GM04504 (cell line): ENCODE measurements around the gene MNX1.

Experiments
- DNase-seq: peaks from one replicate; pipeline ENCODE4 v3.0.0-alpha.2; 2012; ENCODE audit warnings: low read depth

Gene MNX1

DNA sequence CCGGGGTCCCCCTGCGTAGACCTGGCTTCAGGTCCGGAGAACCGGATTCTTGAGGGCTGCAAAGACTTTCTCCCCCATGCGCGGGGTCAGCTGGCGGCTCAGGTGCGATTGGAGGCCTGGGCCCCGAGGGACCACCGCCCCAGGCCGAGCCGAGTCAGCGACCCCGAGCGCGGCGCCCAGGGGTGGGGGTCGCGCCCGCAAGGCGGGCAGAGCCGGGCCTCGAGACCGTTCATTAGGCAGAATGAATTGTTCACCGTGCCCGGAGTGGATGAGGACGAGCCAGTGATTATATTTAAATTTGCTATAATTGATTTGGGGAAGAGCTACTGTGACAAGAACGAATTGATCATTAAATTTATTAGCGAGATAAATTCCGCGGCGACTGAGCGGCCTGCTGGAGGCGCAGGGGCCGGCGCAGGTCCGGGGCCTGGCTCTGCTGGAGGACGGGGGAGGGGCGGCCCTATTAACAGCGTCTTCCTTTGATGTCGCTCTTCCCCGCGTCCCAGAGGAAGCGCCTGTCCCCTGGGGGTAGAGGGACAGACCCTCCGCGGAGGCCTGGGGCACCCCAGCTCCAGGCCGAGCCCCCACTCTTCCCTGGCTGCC is 7.5 kb downstream of the MNX1 start:
- no peak for DNase-seq

DNA sequence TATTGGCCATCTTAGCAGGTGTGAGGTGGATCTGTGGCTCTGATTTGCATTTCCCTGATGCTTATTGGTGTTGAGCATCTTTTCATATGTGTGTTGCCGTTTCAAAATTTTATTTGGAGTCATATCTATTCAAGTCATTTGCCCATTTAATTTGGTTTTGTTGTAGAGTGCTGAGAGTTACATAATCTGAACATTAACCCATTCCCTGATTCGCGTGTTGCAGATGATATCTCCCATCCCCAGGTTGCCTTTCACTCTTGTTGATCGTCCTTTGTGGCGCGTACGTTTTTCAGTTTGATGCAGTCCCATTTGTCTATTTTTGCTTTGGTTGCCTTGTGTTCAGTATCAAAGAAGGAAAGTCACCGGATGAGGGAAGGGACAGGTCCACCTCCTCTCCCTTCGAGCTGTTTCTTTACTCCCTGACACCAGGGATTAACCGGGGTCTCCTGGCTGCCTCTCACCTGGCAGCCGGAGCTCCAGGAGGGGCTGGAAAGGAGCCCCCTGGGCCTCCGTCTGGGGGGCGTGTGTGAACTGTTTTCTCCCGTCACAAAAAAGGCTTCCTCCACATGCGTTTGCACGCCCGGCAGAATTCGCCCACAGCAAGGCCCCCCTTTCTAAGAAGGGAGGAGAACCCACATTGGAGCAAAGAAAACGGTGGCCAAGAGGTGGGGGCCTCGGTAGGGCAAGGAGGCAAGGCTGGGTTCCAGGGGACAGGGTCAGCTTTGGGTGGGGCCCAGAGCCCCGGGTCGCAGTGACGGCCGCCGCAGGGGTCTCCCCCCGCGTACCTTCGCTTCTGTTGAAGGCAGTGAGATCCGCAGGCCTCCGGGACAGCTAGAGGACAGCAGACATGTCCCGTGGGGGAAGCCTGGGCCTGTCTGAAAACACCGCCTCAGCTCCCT is 8.3 kb downstream of the MNX1 start:
- no peak for DNase-seq

GRCh38 chr7:157000741-157001653 is 9.5 kb downstream of the MNX1 start:
- DNase-seq = no peak

DNA sequence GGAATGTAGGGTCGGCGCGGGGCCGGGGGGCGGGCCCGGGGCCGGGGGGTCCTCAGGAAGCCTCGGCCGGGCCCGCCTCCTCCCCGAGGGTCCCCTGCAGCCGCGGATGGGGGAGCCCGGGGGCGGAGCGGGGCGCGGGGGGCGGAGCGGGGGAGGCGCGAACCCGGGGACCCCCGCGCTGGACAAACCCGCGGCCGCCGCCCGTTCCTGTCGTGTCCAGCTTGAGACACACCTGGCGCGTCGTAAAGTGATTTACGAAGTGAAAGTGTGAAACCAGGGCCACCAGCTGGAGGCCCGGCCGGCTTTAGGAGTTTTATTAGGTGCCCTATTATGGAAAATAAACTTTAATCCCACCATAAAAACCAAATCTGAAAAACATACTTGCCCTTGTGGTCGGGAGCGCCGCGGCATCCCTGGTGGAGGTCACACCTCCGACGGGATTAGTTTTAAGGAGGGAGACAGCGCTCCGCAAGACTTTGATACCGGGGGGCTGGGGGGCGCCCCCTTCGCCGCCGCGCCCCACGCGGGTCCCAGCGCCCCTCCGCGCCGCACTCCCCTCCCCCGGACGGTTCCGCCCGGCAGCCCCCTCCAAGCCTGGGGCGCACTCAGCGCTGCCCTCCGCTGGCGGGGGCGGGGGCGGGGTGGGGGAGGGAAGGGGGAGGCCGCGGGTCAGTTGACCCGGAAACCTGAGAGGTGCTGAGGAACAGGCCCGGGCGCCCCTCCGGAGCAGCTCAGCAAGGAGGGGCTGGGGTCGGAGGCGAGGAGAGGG is 10.3 kb downstream of the MNX1 start:
- DNase-seq = no peak

GRCh38 chr7:156998988-156999957 is 11.2 kb downstream of the MNX1 start:
- no peak for DNase-seq

DNA sequence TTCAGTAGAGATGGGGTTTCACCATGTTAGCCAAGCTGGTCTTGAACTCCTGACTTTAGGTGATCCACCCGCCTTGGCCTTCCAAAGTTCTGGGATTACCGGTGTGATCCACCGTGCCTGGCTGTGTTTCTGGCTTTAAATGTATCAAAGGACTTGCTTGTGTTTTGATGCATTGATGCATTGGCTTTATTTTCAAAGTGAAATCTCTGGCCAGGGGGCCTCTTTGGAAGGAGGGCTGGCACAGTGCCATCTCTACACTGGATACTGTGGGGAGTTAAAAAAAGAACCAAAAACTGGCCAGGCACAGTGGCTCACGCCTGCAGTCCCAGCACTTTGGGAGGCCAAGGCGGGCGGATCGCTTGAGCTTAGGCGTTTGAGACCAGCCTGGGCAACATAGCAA is 16.0 kb downstream of the MNX1 start:
- no peak for DNase-seq

- no peak for DNase-seq
Measured at GRCh38 chr7:156993925-156994235, 16.6 kb downstream of the MNX1 start.

DNA sequence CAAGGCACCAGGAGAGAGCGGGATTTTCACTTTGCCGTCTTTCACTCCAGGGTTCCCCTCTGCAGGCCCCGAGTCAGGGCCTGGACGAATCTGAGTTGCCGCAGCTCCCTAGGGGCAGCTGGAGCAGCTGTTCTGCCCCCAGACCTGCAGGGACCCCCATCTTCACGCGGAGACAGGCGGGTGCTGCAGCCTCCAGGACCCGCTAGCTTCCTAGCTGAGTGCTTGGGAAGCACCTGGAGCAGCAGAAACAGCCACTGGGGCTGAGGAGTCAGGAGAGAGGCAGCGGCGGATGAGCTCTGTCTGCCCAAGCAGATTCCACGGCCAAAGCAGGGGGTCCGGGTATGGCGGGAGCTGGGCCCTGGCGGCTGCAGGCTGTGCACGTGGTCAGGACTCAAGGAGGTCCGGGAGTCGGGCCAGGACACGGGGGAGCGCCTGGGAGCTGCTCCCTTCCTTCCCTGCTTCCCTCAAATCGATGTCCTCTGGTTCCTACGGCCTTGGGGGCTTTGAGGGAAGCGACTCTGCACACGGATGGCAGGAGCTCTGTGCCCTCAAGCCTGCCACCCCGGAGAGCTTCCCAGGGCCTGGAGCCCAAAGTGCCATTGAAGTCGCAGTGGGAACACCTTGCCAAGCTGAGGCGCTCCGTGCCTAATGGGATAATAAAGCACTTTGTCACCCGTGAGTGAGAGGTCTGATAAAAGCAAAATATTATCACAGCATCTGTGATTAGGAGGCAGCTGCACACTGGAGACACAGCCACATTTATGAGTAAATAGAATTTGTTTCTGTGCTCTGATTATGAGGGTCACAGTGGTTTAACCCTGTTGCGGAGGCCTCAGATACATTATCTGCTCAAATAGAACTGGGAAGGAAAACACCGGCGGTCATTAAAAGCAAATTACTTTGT is 17.2 kb downstream of the MNX1 start:
- DNase-seq = no peak

GRCh38 chr7:156989766-156990535 is 20.5 kb downstream of the MNX1 start:
- no peak for DNase-seq

- no peak for DNase-seq
Measured at GRCh38 chr7:156988343-156989185, 21.9 kb downstream of the MNX1 start.

- no peak for DNase-seq
Measured at GRCh38 chr7:156986378-156986777, 24.1 kb downstream of the MNX1 start.

- DNase-seq = no peak
Measured at GRCh38 chr7:156985101-156985992, 25.1 kb downstream of the MNX1 start.

- DNase-seq = peak; percentile 89
Measured at GRCh38 chr7:156984174-156984891, 26.1 kb downstream of the MNX1 start.

DNA sequence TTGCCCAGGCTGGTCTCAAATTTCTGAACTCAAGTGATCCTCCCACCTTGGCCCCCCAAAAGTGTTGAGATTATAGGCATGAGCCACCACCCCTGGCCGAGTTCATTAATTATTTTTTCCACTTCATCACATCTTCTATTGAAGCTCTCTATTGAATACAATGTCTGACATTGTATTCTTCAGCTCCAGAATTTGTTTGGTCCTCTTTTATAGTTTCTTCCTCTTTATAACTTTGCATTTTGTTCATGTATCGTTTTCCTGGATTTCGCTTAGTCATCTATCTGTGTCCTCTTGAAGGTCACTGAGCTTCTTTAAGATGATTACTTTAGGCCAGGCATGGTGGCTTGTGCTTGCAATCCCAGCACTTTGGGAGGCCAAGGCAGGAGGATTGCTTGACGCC is 30.8 kb downstream of the MNX1 start:
- no peak for DNase-seq

- DNase-seq = no peak
Measured at GRCh38 chr7:156979007-156979606, 31.4 kb downstream of the MNX1 start.

DNA sequence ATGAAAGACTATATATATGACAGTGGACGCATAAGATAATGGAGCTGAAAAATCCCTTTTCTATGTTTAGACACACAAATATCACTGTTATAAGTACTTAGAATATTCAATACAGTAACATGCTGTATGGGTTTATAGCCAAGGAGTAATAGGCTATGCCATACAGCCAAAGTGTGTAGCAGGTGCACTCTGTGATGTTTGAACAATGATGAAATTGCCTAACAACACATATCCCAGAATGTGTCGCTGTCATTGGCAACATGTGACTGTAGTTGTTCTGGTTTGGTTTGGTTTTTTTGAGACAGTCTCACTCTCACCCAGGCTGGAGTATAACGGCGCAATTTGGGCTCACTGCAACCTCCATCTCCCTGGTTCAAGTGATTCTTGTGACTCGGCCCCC is 34.8 kb downstream of the MNX1 start:
- no peak for DNase-seq
